Left lung (tissue), 10 donors: Measurements from ENCODE around the gene CDC42EP2. TPM values are rescaled to one million over a fixed set of nuclear protein-coding genes. Genes with fewer than 3 reads are reported as not detected.

ENCODE experiments used
- ATAC-seq: fragments of 200-7000 bp; cut with Tn5 transposase; one replicate; pipeline ENCODE4 v1.9.1; 2020; ENCODE audit warnings: moderate library complexity
- DNase-seq, 4 donors: peaks; one replicate each; pipeline ENCODE4 v3.0.0-alpha.2; 2013 to 2020
- H3K27ac ChIP-seq, 2 donors: fragments of 200-600 bp; sonication (generic) in 1 of 2; one replicate each; pipeline versions ENCODE4 v1.5.0 to v1.8.0; 2020 to 2021
- H3K27me3 ChIP-seq, 2 donors: fragments of 200-600 bp; sonication (generic) in 1 of 2; one replicate each; pipeline versions ENCODE4 v1.5.0 to v1.8.0; 2020 to 2021
- H3K36me3 ChIP-seq, 2 donors: fragments of 200-600 bp; sonication (generic) in 1 of 2; one replicate each; pipeline versions ENCODE4 v1.5.0 to v1.8.0; 2020 to 2021
- H3K4me1 ChIP-seq, 2 donors: fragments of 200-600 bp; one replicate each; pipeline ENCODE4 v1.8.0; 2021
- H3K4me3 ChIP-seq, 2 donors: fragments of 200-600 bp; sonication (generic) in 1 of 2; one replicate each; pipeline versions ENCODE4 v1.5.0 to v1.8.0; 2020 to 2021; ENCODE audit warnings: mild to moderate bottlenecking in 1 of 2
- H3K9me3 ChIP-seq, 2 donors: fragments of 200-600 bp; sonication (generic) in 1 of 2; one replicate each; pipeline versions ENCODE4 v1.5.0 to v1.8.0; 2020 to 2021
- CTCF ChIP-seq, 2 donors: fragments of 200-600 bp; sonication (generic) in 1 of 2; IDR thresholded peaks; one replicate each; pipeline versions ENCODE4 v1.5.0 to v1.8.0; 2021; ENCODE audit warnings: antibody characterized with exemption in 2 of 2
- intact Hi-C, 2 donors: fragments of 100-400 bp; cut with DNase I; formaldehyde crosslinking; loops; one replicate each; pipeline versions ENCODE4 v1.11.2 to v1.14.2; 2022
- polyA plus RNA-seq, 6 donors: library from polyadenylated mRNA; unstranded; fragments of 120-200 nt; gene quantifications; one replicate each; pipeline ENCODE4 v1.2.1, GENCODE V29; 2013; ENCODE audit not compliant: insufficient read length in 6 of 6
- total RNA-seq, 2 donors: library from RNA; stranded (reverse); fragmentation: NEBNext Ultra II Directional; extraction: Animal tissue kit (Norgen Biotek cat#: 25700); gene quantifications; one replicate each; pipeline ENCODE4 v1.2.1, GENCODE V29; 2021
- donor health status: DM: no; HTN: yes; CAD: no.
- donor health status: DM: no; HTN: no; CAD: no.

CDC42EP2 gene
- total and polyA plus RNA-seq, 8 donors: 4.6 to 18.5 (median 9.2) TPM

DNA sequence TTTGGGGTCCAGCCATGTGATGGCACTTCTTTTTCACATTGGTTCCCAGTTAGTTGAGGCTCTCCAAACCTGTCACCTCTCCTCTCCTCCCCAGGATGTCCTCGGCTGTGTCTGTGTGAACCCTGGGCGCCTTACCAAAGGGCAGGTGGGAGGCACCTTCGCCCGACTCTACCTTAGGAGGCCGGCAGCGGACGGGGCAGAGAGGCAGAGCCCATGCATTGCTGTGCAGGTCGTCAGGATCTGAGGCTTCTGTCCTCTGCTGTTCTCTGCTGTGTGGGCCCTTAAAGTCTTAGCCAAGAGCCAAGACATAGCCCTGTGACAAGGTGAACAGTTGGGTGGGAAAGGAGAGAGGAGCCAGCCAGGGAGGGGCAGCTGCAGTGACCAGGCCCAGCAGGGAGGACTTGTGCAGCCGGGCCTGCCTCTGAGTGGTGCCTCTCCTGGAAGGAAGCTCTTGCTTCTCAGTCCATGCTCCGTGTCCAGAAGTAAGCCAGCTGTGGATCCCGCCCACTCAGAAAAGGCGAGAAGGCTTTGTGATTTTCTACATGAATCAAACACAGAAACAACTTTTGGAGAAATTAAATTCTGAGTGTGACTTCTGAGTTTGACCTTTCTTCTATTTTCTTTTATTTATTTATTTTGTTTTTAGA lies 17.5 kb upstream of the CDC42EP2 start:
- H3K27me3 ChIP-seq: no peaks in the 10 kb centered on the region
- peaks cover 0 to 50% of the 10 kb centered on the region in 2 donors for H3K36me3 ChIP-seq
- no peaks in the 10 kb centered on the region for H3K9me3 ChIP-seq
- peaks cover 11 to 36% of the 10 kb centered on the region in 2 donors for H3K4me1 ChIP-seq
- peak overlapping the region; percentile 39 to 53 for H3K27ac ChIP-seq
- no peak overlapping the region for H3K4me3 ChIP-seq
- no peak for ATAC-seq
- intact Hi-C loops: no loop called here
- DNase-seq: no peak
- no peak for TF ChIP-seq CTCF (IDR thresholded peaks at IDR 0.05)

- peak in 3 of 4 donors; percentile 62 to 93 (median 86) for DNase-seq
- H3K4me1 ChIP-seq: peaks cover 6 to 29% of the 10 kb centered on the region in 2 donors
- no peaks in the 10 kb centered on the region for H3K27me3 ChIP-seq
- peaks cover 0 to 50% of the 10 kb centered on the region in 2 donors for H3K36me3 ChIP-seq
- intact Hi-C loops: no loop called here
- peak overlapping the region; percentile 3 to 53 for H3K27ac ChIP-seq
- H3K4me3 ChIP-seq: no peak overlapping the region
- TF ChIP-seq CTCF (IDR thresholded peaks at IDR 0.05): no peak
- peak; percentile 49 for ATAC-seq
- H3K9me3 ChIP-seq: no peaks in the 10 kb centered on the region
These were observed 16.5 kb upstream of the CDC42EP2 start for GRCh38 chr11:65298131-65298535.

DNA sequence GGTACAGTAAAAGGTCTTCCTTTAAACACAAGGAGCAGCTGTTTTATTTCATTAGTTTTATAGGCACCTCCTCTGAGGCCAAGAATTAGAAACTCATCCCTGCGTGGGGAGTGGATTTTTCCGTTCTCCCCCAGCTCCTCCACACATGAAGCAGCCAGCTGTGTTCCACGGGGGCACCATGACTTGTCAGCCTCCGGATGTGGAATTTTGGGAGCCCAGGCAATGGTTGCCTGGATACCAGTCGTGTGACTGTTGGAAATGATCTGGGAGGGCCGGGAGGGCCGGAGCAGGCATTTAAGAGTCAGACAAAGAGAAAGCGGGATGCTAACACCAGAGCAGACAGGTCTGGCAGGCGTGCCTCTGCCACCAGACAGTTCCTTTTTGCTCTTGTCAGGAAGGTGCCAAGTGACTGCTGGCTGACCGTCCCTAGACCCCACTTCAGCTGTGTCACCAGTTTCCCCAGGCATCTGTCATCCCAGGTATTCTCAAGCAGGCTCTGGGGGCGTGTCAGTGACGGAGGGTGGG lies 15.9 kb upstream of the CDC42EP2 start:
- TF ChIP-seq CTCF (IDR thresholded peaks at IDR 0.05): no peak
- peaks cover 6 to 24% of the 10 kb centered on the region in 2 donors for H3K4me1 ChIP-seq

GRCh38 chr11:65300621-65301275 lies 13.9 kb upstream of the CDC42EP2 start:
- Histone ChIP-seq H3K36me3 (peaks cover 0 to 32% of the 10 kb centered on the region in 2 donors), H3K27me3 (no peaks in the 10 kb centered on the region), H3K4me1 (peaks cover 6 to 21% of the 10 kb centered on the region in 2 donors), H3K27ac (no peak overlapping the region), H3K9me3 (no peaks in the 10 kb centered on the region), H3K4me3 (no peak overlapping the region)
- DNase-seq (no peak), ATAC-seq (no peak)
- intact Hi-C loops: no loop called here
- TF ChIP-seq CTCF (IDR thresholded peaks at IDR 0.05): no peak

More for the DNA sequence above, 15.9 kb upstream of the CDC42EP2 start:
- DNase-seq: peak in 1 of 4 donors; percentile 90
- Histone ChIP-seq H3K9me3 (no peaks in the 10 kb centered on the region), H3K27ac (peak overlapping the region; percentile 3 to 53), H3K27me3 (no peaks in the 10 kb centered on the region), H3K4me3 (no peak overlapping the region), H3K36me3 (peaks cover 0 to 50% of the 10 kb centered on the region in 2 donors)
- ATAC-seq: peak; percentile 42
- intact Hi-C loops: no loop called here
